OCI-LY7 (cell line): ENCODE results near the gene TGM2.

Source experiments
- CTCF ChIP-seq: fragments of 200-600 bp; sonication (generic); conservative IDR thresholded peaks from 2 replicates; pipeline ENCODE4 v1.5.1; 2014; ENCODE audit warnings: mild to moderate bottlenecking, antibody characterized with exemption, low read length, moderate library complexity, mixed read lengths
- EZH2phosphoT487 ChIP-seq: fragments of 200-600 bp; sonication (generic); IDR thresholded peaks from 2 replicates; pipeline ENCODE4 v1.6.1; 2018; ENCODE audit warnings: low read depth, borderline replicate concordance, mild to moderate bottlenecking, mixed run types, antibody characterized with exemption, low read length, moderate library complexity, mixed read lengths

DNA sequence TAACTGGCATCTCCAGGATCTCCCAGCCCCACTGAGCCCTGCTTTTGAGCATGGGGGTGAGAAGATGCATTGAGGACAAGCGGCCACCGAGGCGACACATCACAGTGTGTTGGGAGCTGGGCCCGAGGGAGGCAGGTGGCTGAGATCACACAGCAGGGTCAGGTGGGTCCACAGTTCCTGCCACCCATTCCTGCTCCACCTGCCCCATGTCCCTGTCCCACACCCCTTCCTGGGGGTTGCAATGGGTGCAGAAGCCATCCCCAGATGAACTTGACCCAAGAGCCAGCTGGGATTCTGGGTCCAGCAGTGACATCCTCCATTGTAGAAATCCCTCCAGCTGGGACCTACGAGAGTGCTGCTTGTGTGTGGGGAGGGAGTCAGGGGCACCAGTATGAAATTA is 1.0 kb downstream of the TGM2 start:
- TF ChIP-seq CTCF (no peak), EZH2phosphoT487 (no peak)
